ENCODE results near the gene HERC2.
"Not testable (repeated sequence)": the region's sequence is repeated elsewhere in the genome, so short reads cannot be mapped to it uniquely, and the experiment has no call there.

The HERC2 gene

GRCh38 chr15:28322129-28322588 is at the start of gene HERC2:
HERC2 (minus strand) TSS chr15:28322179; CDS start chr15:28321433, 746 bp downstream.
- not testable (repeated sequence) for DNase-seq (ENCODE audit: low spot score); H3K9me3 ChIP-seq (ENCODE audit: severe bottlenecking); H3K4me1 ChIP-seq (ENCODE audit: insufficient read depth, poor library complexity, severe bottlenecking); ATAC-seq (ENCODE audit: low read depth); H3K27me3 ChIP-seq (ENCODE audit: insufficient read depth, poor library complexity, severe bottlenecking)
- H3K36me3 ChIP-seq (ENCODE audit: low read depth) = peaks cover 10% of the 10 kb centered on the region
- H3K4me3 ChIP-seq (ENCODE audit: severe bottlenecking) = peak within 1 kb of the TSS; percentile 63
- peak within 1 kb of the TSS; percentile 36 for H3K27ac ChIP-seq (ENCODE audit: poor library complexity, severe bottlenecking)

DNA sequence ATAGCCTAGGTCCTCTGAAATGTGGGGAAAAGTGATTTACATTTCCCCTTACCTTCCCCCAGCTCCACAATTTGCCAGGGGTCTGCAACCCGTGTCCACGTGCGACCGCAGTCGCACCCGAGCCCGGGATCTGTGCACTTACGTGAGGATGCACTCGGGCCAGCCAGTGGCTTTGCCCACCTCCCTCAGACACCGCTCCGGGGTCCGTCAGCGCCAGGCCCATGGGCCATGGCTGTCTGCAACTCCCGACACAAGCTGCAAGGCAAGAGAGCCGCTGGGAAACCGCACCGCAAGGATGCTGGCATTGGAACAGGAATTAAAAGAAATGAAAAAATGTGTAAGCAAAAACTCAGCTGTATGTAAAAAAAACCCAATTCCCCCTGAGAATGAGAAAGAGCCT is 43.5 kb upstream of the HERC2 start:
- not testable (repeated sequence) for H3K4me3 ChIP-seq (ENCODE audit: severe bottlenecking); ATAC-seq (ENCODE audit: low read depth); H3K27ac ChIP-seq (ENCODE audit: poor library complexity, severe bottlenecking); H3K4me1 ChIP-seq (ENCODE audit: insufficient read depth, poor library complexity, severe bottlenecking); H3K27me3 ChIP-seq (ENCODE audit: insufficient read depth, poor library complexity, severe bottlenecking); H3K9me3 ChIP-seq (ENCODE audit: severe bottlenecking); H3K36me3 ChIP-seq (ENCODE audit: low read depth)
- peak; percentile 19 for DNase-seq (ENCODE audit: low spot score)

DNA sequence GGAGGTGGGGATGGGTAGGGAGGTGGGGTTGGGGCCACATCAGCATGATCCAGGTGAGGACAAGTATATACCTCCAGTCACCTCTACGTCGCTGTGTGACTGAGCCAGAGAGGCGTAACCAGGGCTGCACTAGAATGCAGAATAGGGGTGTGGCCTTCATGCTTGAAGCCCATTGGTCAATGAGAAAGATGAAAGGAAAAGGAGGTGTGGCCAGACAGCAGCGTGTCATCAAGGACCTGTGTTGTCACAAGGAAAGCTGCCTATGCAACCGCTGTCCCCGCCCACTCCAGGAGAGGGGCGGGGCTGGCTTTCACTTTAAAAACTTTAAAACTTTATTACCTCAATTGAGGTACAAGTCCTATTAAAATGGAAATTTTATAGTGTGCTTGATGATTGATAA is 36.0 kb upstream of the HERC2 start, which contains the start of gene GOLGA6L24:
GOLGA6L24 (minus strand) TSS at position 101 of the 400 bp plus-strand sequence; CDS start at position 40, 61 bp downstream.
- H3K9me3 ChIP-seq (ENCODE audit: severe bottlenecking); H3K4me1 ChIP-seq (ENCODE audit: insufficient read depth, poor library complexity, severe bottlenecking); ATAC-seq (ENCODE audit: low read depth); DNase-seq (ENCODE audit: low spot score); H3K27me3 ChIP-seq (ENCODE audit: insufficient read depth, poor library complexity, severe bottlenecking); H3K36me3 ChIP-seq (ENCODE audit: low read depth); H3K4me3 ChIP-seq (ENCODE audit: severe bottlenecking); H3K27ac ChIP-seq (ENCODE audit: poor library complexity, severe bottlenecking): not testable (repeated sequence)

DNA sequence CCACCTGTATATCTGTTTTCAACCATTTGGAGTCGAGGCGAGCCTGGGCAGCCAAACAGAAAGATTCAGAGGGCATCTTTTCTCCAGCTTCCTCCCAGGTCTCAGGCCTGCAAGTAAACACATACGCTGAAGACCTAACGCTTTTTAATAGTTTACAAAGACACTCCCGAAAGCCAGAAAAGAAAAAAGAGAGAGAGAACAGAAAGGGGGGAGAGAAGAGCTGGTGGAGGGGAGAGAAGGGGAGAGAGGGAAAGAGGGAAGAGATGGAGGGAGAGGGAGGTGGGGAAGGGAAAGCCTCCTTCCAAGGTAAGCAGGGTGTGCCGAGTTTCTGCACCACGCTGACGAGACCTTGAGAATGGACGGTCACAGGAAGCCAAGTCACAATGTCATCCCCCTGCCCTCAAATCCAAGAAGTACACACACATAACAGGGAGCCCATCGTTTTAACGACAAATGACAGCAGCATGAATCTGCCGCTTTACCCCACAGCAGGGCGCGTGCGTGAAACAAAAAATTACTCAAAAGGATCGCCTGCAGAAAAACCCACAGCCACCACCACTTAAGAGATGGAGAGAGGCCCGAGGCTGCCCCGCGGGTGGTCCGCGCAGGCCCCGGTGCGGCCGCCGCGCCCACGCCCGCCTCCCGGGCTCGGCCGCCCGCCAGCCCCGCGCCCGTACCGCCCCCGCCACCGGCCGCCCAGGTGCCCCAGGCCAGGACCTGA is 461 bp downstream of the HERC2 start:
- DNase-seq (ENCODE audit: low spot score); H3K27me3 ChIP-seq (ENCODE audit: insufficient read depth, poor library complexity, severe bottlenecking); H3K4me1 ChIP-seq (ENCODE audit: insufficient read depth, poor library complexity, severe bottlenecking); ATAC-seq (ENCODE audit: low read depth); H3K9me3 ChIP-seq (ENCODE audit: severe bottlenecking): not testable (repeated sequence)
- peak overlapping the region; percentile 63 for H3K4me3 ChIP-seq (ENCODE audit: severe bottlenecking)
- H3K36me3 ChIP-seq (ENCODE audit: low read depth) = peaks cover 17% of the 10 kb centered on the region
- H3K27ac ChIP-seq (ENCODE audit: poor library complexity, severe bottlenecking) = peak overlapping the region; percentile 36

DNA sequence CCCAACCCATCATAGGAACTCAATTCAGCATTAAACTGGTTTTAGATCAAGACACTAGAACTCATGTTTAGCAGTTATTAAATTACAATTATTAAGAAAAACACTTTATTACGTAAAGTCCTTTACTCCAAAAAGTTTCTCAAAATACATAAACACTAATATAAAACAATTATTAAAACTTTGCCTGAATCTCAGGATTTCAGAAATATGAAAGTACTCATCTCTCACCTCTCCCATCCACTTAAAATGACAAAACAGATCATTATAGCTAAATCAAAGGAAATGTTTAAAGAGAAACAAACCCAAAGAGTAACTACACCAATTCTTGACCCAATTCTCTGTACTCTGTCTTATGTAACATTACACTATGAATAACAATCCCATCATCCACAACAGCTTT is 2.3 kb downstream of the HERC2 start:
- peaks cover 29% of the 10 kb centered on the region for H3K36me3 ChIP-seq (ENCODE audit: low read depth)
- not testable (repeated sequence) for ATAC-seq (ENCODE audit: low read depth); H3K27me3 ChIP-seq (ENCODE audit: insufficient read depth, poor library complexity, severe bottlenecking); H3K9me3 ChIP-seq (ENCODE audit: severe bottlenecking); DNase-seq (ENCODE audit: low spot score); H3K27ac ChIP-seq (ENCODE audit: poor library complexity, severe bottlenecking); H3K4me3 ChIP-seq (ENCODE audit: severe bottlenecking); H3K4me1 ChIP-seq (ENCODE audit: insufficient read depth, poor library complexity, severe bottlenecking)

DNA sequence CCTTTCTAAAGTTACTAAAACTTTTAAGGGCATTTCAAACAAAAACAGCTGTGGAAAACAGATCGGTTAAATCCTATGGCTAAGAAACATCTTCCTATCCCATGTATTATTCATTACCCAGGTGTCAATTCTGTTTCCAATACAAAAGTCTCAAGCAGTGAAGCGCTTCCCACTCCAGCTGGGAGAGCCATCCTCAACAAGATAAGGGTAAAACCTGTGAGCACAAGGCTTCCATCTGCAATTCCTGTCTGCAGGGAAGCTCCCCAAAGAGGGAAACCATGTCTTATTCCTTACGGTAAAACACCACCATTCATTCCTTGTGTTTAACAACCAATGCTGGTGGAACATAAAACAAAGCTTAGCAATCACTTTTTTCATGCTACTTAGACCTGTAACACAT is 3.2 kb downstream of the HERC2 start:
- H3K27me3 ChIP-seq (ENCODE audit: insufficient read depth, poor library complexity, severe bottlenecking); H3K4me3 ChIP-seq (ENCODE audit: severe bottlenecking); ATAC-seq (ENCODE audit: low read depth); H3K4me1 ChIP-seq (ENCODE audit: insufficient read depth, poor library complexity, severe bottlenecking); DNase-seq (ENCODE audit: low spot score); H3K27ac ChIP-seq (ENCODE audit: poor library complexity, severe bottlenecking); H3K9me3 ChIP-seq (ENCODE audit: severe bottlenecking): not testable (repeated sequence)
- H3K36me3 ChIP-seq (ENCODE audit: low read depth) = peaks cover 31% of the 10 kb centered on the region

DNA sequence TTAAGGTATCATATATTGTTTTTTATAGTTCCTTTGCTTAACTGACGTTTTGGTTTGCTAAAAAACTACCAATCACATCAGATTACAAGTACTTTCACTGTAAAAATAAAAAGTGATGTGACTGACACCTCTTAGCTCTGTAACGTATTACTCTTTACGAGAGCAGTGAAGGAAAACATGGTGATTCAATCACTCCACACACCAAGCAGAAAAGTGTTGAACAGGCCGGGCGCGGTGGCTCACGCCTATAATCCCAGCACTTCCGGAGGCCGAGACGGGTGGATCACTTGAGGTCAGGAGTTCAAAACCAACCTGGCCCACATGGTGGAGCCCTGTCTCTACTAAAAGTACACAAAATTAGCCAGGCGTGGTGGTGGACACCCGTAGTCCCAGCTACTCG is 3.9 kb downstream of the HERC2 start:
- DNase-seq (ENCODE audit: low spot score); H3K9me3 ChIP-seq (ENCODE audit: severe bottlenecking); ATAC-seq (ENCODE audit: low read depth); H3K4me1 ChIP-seq (ENCODE audit: insufficient read depth, poor library complexity, severe bottlenecking); H3K27me3 ChIP-seq (ENCODE audit: insufficient read depth, poor library complexity, severe bottlenecking); H3K27ac ChIP-seq (ENCODE audit: poor library complexity, severe bottlenecking); H3K4me3 ChIP-seq (ENCODE audit: severe bottlenecking): not testable (repeated sequence)
- H3K36me3 ChIP-seq (ENCODE audit: low read depth) = peaks cover 36% of the 10 kb centered on the region

DNA sequence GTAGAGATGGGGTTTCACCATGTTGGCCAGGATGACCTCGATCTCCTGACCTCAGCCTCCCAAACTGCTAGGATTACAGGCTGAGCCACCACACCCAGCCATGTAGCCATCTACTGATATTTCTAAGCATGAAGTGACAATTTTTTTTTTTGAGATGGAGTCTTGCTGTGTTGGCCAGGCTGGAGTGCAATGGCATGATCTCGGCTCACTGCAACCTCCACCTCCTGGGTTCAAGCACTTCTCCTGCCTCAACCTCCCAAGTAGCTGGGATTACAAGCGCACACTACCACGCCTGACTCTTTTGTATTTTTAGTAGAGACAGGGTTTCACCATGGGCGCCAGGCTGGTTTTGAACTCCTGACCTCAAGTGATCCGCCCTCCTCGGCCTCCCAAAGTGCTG is 5.0 kb downstream of the HERC2 start:
- not testable (repeated sequence) for DNase-seq (ENCODE audit: low spot score); H3K4me1 ChIP-seq (ENCODE audit: insufficient read depth, poor library complexity, severe bottlenecking); H3K9me3 ChIP-seq (ENCODE audit: severe bottlenecking); H3K27ac ChIP-seq (ENCODE audit: poor library complexity, severe bottlenecking); ATAC-seq (ENCODE audit: low read depth); H3K27me3 ChIP-seq (ENCODE audit: insufficient read depth, poor library complexity, severe bottlenecking); H3K4me3 ChIP-seq (ENCODE audit: severe bottlenecking)
- peaks cover 36% of the 10 kb centered on the region for H3K36me3 ChIP-seq (ENCODE audit: low read depth)

DNA sequence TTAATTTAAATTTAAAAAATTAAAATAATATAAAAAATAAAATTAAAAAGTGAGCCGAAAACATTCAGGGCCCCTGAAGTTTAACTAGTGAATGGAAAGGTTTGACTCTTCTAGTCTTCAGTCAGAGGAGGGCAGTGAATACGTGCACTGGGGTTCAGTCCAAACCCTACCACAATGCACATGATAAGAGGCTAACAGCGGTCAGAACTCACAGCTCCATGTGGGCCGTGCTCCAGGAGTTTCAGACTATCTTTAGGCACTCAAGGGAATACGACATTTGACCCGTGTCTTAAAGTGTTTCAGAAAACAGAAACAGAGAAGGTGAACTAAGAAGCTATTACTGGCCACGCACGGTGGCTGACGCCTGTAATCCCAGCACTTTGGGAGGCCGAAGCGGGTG is 11.5 kb downstream of the HERC2 start:
- H3K27me3 ChIP-seq (ENCODE audit: insufficient read depth, poor library complexity, severe bottlenecking); ATAC-seq (ENCODE audit: low read depth): not testable (repeated sequence)
- H3K36me3 ChIP-seq (ENCODE audit: low read depth) = peaks cover 33% of the 10 kb centered on the region

DNA sequence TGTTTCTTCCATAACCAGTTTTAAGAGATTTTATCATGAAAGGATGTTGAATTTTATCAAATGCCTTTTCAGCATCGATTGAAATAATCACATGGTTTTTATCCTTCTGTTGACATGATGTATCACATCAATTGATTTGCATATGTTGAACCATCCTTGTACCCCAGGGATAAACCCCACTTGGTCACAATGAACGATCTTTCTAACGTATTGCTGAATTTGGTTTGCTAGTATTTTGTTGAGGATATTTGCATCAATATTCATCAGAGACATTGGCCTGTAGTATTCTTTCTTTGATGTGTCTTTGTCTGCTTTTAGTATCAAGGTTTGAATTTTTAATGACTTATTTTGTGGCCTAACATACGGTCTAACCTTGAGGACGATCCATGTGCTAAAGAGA is 13.3 kb downstream of the HERC2 start:
- H3K27ac ChIP-seq (ENCODE audit: poor library complexity, severe bottlenecking); ATAC-seq (ENCODE audit: low read depth); DNase-seq (ENCODE audit: low spot score); H3K27me3 ChIP-seq (ENCODE audit: insufficient read depth, poor library complexity, severe bottlenecking); H3K4me1 ChIP-seq (ENCODE audit: insufficient read depth, poor library complexity, severe bottlenecking); H3K4me3 ChIP-seq (ENCODE audit: severe bottlenecking); H3K9me3 ChIP-seq (ENCODE audit: severe bottlenecking): not testable (repeated sequence)
- H3K36me3 ChIP-seq (ENCODE audit: low read depth) = peaks cover 23% of the 10 kb centered on the region

More for the DNA sequence above, 11.5 kb downstream of the HERC2 start:
- H3K27ac ChIP-seq (ENCODE audit: poor library complexity, severe bottlenecking); H3K9me3 ChIP-seq (ENCODE audit: severe bottlenecking); H3K4me1 ChIP-seq (ENCODE audit: insufficient read depth, poor library complexity, severe bottlenecking); H3K4me3 ChIP-seq (ENCODE audit: severe bottlenecking); DNase-seq (ENCODE audit: low spot score): not testable (repeated sequence)

DNA sequence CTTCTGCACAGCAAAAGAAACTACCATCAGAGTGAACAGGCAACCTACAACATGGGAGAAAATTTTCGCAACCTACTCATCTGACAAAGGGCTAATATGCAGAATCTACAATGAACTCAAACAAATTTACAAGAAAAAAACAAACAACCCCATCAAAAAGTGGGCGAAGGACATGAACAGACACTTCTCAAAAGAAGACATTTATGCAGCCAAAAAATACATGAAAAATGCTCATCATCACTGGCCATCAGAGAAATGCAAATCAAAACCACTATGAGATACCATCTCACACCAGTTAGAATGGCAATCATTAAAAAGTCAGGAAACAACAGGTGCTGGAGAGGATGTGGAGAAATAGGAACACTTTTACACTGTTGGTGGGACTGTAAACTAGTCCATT is 16.3 kb downstream of the HERC2 start:
- H3K27ac ChIP-seq (ENCODE audit: poor library complexity, severe bottlenecking); DNase-seq (ENCODE audit: low spot score); ATAC-seq (ENCODE audit: low read depth): not testable (repeated sequence)

More for the DNA sequence above, 16.3 kb downstream of the HERC2 start:
- not testable (repeated sequence) for H3K27me3 ChIP-seq (ENCODE audit: insufficient read depth, poor library complexity, severe bottlenecking); H3K4me3 ChIP-seq (ENCODE audit: severe bottlenecking); H3K4me1 ChIP-seq (ENCODE audit: insufficient read depth, poor library complexity, severe bottlenecking); H3K9me3 ChIP-seq (ENCODE audit: severe bottlenecking)
- peaks cover 19% of the 10 kb centered on the region for H3K36me3 ChIP-seq (ENCODE audit: low read depth)
